ENCODE data around the gene IL4I1. TPM values are rescaled to one million over a fixed set of nuclear protein-coding genes. Genes with fewer than 3 reads are reported as not detected.

IL4I1 gene
- total and polyA plus RNA-seq, 12 donors = 0.18 to 3.2 (median 1.2) TPM

DNA sequence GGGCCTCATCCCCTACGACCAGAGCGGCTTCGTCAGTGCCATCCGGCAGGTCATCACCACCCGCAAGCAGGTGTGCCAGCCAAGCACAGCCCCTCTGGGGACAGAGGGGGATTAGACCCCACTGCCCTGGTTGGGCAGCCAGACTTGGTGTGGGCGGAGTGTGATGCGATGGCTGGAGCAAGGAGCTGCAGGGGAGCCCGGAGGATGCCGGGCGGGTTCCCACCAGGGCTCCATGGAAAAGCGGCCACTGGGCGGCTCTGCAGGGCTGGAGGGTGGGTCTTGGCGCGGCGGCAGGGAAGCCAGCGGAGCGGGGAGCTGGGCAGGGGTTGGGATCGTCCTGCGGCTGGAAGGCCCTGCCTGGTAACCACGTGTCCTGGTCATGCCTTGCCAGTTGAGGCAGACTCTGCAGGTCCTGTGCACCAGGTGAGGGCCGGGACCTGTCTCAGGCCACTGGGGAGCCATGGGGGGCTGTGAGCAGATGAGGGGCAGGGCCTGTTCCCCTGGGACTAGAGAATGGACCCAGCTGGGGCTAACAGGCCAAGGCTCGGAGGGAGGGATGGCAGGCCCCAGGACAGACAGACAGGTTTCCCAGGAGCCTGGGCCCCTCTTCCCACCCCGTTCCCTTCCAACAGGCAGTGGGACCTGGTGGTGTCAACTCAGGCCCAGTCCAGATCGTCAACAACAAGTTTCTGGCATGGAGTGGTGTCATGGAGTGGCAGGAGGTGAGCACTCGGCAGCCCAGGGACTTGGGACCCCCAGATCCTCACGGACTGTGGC lies 39.4 kb downstream of the IL4I1 start:
- H3K27ac ChIP-seq = peak overlapping the region in 4 of 5 donors; percentile 69 to 94 (median 82)
- intact Hi-C loops (cut with DNase I) = no loop called here

DNA sequence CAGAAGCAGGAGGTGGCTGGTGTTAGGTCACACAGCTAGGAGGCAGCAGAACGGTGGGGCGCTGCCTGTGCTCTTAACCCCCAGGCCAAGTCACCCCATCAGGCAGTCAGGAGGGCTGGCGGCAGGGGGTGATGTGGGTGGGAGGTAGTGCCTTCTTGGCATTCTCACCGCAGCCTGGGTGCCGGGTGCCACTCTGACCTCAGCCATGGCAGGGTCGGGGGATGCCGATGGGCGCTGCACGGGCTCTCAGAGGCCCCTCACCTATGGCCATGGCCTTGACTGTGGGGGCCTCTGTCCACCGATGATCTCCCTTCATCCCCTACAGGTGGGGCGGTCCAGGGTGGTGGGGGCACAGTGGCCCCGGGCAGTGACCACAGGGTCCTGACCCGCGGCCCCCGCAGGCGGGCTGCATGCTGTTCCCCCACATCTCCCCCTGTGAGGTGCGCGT lies 40.1 kb downstream of the IL4I1 start:
- Histone ChIP-seq H3K36me3 (replicated peaks in 1 of 2) (peaks cover 0 to 63% of the 10 kb centered on the region in 2 donors), H3K4me3 (no peak overlapping the region), H3K4me1 (replicated peaks in 1 of 2) (peaks cover 41 to 78% of the 10 kb centered on the region in 2 donors), H3K27ac (peak overlapping the region in 3 of 5 donors; percentile 81 to 94 (median 82)), H3K9me3 (replicated peaks in 1 of 3) (no peaks in the 10 kb centered on the region), H3K27me3 (no peaks in the 10 kb centered on the region)
- intact Hi-C loops (cut with DNase I) = no loop called here
- 78 to 100% (median 83%) methylated on average over 2 to 18 of the region's 18 CpGs for WGBS, 4 donors
- DNase-seq = peak in 4 of 7 donors; percentile 23 to 44 (median 40)
- TF ChIP-seq, protein P1, sequence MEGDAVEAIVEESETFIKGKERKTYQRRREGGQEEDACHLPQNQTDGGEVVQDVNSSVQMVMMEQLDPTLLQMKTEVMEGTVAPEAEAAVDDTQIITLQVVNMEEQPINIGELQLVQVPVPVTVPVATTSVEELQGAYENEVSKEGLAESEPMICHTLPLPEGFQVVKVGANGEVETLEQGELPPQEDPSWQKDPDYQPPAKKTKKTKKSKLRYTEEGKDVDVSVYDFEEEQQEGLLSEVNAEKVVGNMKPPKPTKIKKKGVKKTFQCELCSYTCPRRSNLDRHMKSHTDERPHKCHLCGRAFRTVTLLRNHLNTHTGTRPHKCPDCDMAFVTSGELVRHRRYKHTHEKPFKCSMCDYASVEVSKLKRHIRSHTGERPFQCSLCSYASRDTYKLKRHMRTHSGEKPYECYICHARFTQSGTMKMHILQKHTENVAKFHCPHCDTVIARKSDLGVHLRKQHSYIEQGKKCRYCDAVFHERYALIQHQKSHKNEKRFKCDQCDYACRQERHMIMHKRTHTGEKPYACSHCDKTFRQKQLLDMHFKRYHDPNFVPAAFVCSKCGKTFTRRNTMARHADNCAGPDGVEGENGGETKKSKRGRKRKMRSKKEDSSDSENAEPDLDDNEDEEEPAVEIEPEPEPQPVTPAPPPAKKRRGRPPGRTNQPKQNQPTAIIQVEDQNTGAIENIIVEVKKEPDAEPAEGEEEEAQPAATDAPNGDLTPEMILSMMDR (IDR thresholded peaks at IDR 0.05) = no peak
- no peak for TF ChIP-seq POLR2A (IDR thresholded peaks at IDR 0.05)

More for the DNA sequence above, 39.4 kb downstream of the IL4I1 start:
- WGBS, 4 donors = 85 to 94% (median 87%) methylated on average over 7 to 26 of the region's 26 CpGs
- peak in 4 of 7 donors; percentile 40 to 56 (median 50) for DNase-seq
- TF ChIP-seq POLR2A (IDR thresholded peaks at IDR 0.05) = no peak
- TF ChIP-seq, protein P1 (IDR thresholded peaks at IDR 0.05) = no peak
- Histone ChIP-seq H3K4me3 (no peak overlapping the region), H3K36me3 (replicated peaks in 1 of 2) (peaks cover 0 to 70% of the 10 kb centered on the region in 2 donors), H3K9me3 (replicated peaks in 1 of 3) (no peaks in the 10 kb centered on the region), H3K4me1 (replicated peaks in 1 of 2) (peaks cover 39 to 81% of the 10 kb centered on the region in 2 donors), H3K27me3 (no peaks in the 10 kb centered on the region)

DNA sequence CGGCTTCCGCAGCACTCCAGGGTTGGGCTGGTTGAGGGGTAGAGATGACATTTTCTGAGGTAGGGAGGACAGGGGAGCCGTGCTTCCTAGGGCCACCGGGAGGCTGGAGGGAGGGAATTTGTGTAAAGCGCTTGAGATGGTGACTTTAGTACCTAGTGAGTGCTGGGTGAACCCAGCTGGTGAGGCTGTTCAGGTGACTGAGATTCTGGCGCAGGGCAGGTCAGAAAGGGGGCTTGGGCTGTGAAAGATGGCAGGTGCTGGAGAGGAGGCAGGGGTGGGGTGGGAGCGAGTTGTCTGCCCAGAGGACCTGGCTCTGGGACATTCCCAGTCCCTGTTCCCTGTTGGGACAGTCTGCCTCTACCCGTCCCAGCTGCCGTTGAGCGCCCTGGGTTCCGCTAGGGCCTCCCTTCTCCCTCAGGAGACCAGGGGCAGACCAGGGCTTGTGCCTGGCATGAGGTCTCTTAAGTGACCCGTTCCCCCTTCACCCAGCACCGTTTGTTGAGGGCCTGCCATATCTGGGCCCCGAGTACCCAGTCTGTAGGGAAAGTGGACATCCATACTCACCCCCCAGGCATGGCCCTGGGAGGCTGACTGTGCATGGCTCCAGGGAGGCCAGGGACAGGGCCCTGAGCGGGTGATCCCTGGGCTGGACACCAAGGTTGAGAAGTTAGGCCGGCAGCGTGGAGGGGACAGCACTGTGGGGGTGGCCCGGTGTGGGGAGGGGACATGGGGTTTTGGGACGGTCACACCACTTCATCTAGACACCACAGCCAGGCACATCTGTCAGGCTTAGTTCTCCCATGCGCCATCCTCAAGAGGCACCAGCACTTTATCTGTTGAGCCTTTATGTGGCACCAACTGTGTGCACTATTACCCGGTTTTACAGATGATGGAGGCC lies 40.8 kb downstream of the IL4I1 start:
- H3K27me3 ChIP-seq = no peaks in the 10 kb centered on the region
- no peaks in the 10 kb centered on the region for H3K9me3 ChIP-seq (replicated peaks in 1 of 3)
- intact Hi-C loops (cut with DNase I) = no loop called here
- peaks cover 35 to 72% of the 10 kb centered on the region in 2 donors for H3K4me1 ChIP-seq (replicated peaks in 1 of 2)
- H3K36me3 ChIP-seq (replicated peaks in 1 of 2) = peaks cover 0 to 58% of the 10 kb centered on the region in 2 donors
- no peak overlapping the region for H3K4me3 ChIP-seq
- WGBS, 4 donors = 66 to 83% (median 72%) methylated on average over 9 to 21 of the region's 21 CpGs
- peak in 5 of 7 donors; percentile 38 to 58 (median 47) for DNase-seq
- H3K27ac ChIP-seq = peak overlapping the region in 3 of 5 donors; percentile 23 to 94 (median 49)
- TF ChIP-seq, protein P1 (IDR thresholded peaks at IDR 0.05) = no peak
- TF ChIP-seq POLR2A (IDR thresholded peaks at IDR 0.05) = no peak

DNA sequence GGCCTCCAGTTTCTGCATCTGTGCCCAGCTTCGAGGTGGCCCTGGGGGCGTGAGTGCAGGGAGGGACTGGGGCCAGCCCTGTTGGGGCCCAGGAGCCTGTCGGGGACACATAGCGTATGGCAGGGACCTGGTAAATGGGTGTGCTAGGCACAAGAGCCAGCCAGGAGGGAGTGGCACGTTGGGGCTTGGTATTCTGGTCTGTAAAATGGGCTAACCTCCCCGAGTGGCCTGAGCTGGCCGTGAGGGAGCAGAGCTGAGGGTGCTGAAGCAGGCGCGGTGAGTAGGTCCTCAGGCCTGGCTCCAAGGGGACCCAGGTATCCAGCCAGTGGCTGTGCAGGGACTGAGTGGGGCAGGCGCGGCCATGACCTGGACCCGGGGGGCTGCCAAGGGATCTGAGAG lies 41.4 kb downstream of the IL4I1 start:
- TF ChIP-seq, protein P1 (IDR thresholded peaks at IDR 0.05) = no peak
- no peak for TF ChIP-seq POLR2A (IDR thresholded peaks at IDR 0.05)
- peak in 1 of 7 donors; percentile 32 for DNase-seq
- Histone ChIP-seq H3K27ac (peak overlapping the region in 3 of 5 donors; percentile 23 to 94 (median 42)), H3K27me3 (no peaks in the 10 kb centered on the region), H3K4me3 (no peak overlapping the region), H3K9me3 (replicated peaks in 1 of 3) (no peaks in the 10 kb centered on the region), H3K4me1 (replicated peaks in 1 of 2) (peaks cover 29 to 65% of the 10 kb centered on the region in 2 donors), H3K36me3 (replicated peaks in 1 of 2) (peaks cover 0 to 52% of the 10 kb centered on the region in 2 donors)
- WGBS, 4 donors = 82 to 87% (median 83%) methylated on average over 9 to 12 of the region's 12 CpGs
- intact Hi-C loops (cut with DNase I) = no loop called here

Data from adrenal gland (tissue), 12 donors.